Measurements from ENCODE around the gene MXRA5.

DNA sequence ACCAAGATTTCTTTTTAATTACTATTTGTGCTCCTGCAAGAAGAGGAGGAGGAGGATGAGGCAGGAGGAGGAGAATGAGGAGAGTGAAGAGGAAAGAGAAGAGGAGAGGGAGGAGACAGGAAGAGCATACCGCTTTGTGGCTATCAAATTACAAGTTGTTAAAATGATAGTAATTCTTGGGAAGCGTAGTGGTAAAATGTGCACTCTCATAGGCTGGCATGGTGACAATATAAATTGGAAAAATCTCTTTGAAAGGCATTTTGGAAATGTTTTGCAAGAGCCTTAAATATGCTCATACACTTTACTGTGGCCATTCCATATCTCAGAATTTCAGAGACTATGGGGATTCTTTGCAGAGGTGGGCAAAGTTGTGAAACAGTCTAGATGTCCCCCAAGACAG lies 53.2 kb downstream of the MXRA5 start:
- no peak for TF ChIP-seq EZH2phosphoT487 (IDR thresholded peaks at IDR 0.05; ENCODE audit: borderline replicate concordance, low read depth, low read length)
- TF ChIP-seq, protein P1, sequence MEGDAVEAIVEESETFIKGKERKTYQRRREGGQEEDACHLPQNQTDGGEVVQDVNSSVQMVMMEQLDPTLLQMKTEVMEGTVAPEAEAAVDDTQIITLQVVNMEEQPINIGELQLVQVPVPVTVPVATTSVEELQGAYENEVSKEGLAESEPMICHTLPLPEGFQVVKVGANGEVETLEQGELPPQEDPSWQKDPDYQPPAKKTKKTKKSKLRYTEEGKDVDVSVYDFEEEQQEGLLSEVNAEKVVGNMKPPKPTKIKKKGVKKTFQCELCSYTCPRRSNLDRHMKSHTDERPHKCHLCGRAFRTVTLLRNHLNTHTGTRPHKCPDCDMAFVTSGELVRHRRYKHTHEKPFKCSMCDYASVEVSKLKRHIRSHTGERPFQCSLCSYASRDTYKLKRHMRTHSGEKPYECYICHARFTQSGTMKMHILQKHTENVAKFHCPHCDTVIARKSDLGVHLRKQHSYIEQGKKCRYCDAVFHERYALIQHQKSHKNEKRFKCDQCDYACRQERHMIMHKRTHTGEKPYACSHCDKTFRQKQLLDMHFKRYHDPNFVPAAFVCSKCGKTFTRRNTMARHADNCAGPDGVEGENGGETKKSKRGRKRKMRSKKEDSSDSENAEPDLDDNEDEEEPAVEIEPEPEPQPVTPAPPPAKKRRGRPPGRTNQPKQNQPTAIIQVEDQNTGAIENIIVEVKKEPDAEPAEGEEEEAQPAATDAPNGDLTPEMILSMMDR (conservative IDR thresholded peaks at IDR 0.05; ENCODE audit: low read length): no peak

All from OCI-LY7 (cell line).